SH-SY5Y (cell line): ENCODE measurements around the gene TMED4.

ENCODE experiments used
- GATA2 ChIP-seq: IDR thresholded peaks from 2 replicates; pipeline ENCODE4 v1.6.1; 2011; ENCODE audit warnings: mild to moderate bottlenecking, low read depth, low read length
- GATA3 ChIP-seq: IDR thresholded peaks from 2 replicates; pipeline ENCODE4 v1.6.1; 2011; ENCODE audit warnings: low read depth, mild to moderate bottlenecking, low read length, moderate library complexity

GRCh38 chr7:44575054-44575453, 7.0 kb downstream of the TMED4 start:
- TF ChIP-seq GATA2 (no peak), GATA3 (no peak)
